Central memory CD8-positive, alpha-beta T cell (primary cell): ENCODE measurements around the gene B9D2.
A peak's percentile ranks its signal among the peaks of the same experiment; 100 is the strongest.
"Not testable (repeated sequence)": the region's sequence is repeated elsewhere in the genome, so short reads cannot be mapped to it uniquely, and the experiment has no call there.

Experiments
- ATAC-seq: fragments of 150-1000 bp; cut with Tn5 transposase; replicated peaks from 2 replicates; pipeline ENCODE4 v1.10.0; 2022; ENCODE audit warnings: mild to moderate bottlenecking, moderate FRiP score, moderate number of reproducible peaks; ENCODE audit not compliant: poor library complexity, severe bottlenecking; ENCODE audit errors: extremely low read depth
- DNase-seq, 2 donors: peaks; one replicate each; pipeline ENCODE4 v3.0.0; 2021; ENCODE audit warnings: low spot score in 2 of 2
- H3K27ac Mint-ChIP-seq: one replicate; pipeline ENCODE4 v1.8.0; 2022; ENCODE audit warnings: low read depth, mild to moderate bottlenecking, moderate library complexity, mixed read lengths
- H3K27me3 Mint-ChIP-seq: one replicate; pipeline ENCODE4 v1.8.0; 2022; ENCODE audit warnings: mixed read lengths
- H3K36me3 Mint-ChIP-seq: one replicate; pipeline ENCODE4 v1.8.0; 2022; ENCODE audit warnings: mild to moderate bottlenecking, moderate library complexity, mixed read lengths; ENCODE audit not compliant: insufficient read depth
- H3K4me1 Mint-ChIP-seq: one replicate; pipeline ENCODE4 v1.8.0; 2022; ENCODE audit warnings: mixed read lengths
- H3K4me3 Mint-ChIP-seq: one replicate; pipeline ENCODE4 v1.8.0; 2022; ENCODE audit warnings: mild to moderate bottlenecking, moderate library complexity, mixed read lengths
- H3K9me3 Mint-ChIP-seq: one replicate; pipeline ENCODE4 v1.8.0; 2022; ENCODE audit warnings: mixed read lengths

Gene B9D2

DNA sequence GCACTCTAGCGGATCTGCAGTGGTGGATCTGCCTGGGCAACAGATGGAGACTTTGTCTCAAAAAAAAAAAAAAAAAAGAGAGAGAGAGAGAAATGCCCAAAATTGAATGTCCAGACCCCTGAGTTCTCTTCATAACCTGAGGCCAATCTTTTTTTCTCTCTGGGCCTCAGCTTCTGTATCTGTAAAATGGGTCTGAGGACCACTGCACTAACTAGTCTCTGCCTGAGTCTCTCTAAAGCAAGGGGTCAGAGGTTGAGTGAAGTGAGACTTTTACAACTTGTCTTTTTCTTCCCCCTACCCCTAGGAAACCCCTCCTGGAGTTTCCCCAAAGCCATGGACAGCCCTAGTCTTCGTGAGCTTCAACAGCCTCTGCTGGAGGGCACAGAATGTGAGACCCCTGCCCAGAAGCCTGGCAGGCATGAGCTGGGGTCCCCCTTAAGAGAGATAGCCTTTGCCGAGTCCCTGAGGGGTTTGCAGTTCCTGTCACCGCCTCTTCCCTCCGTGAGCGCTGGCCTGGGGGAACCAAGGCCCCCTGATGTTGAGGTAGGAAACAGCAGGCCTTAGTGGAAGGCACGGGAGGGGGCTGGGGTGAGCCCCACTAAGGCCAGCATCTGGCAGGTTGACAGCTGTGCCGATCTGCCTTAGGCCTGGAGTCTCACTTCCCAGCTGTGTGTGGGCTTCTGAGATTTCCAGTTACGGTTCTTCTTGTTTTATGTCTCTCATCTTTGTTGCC, 14.2 kb upstream of the B9D2 start:
- DNase-seq, result no peak
- Mint-ChIP-seq H3K4me1 (peaks cover 20% of the 10 kb centered on the region), H3K27me3 (no peaks in the 10 kb centered on the region), H3K27ac (peak overlapping the region; percentile 40), H3K36me3 (peaks cover 7% of the 10 kb centered on the region), H3K4me3 (no peak overlapping the region), H3K9me3 (no peaks in the 10 kb centered on the region)
- no peak for ATAC-seq

DNA sequence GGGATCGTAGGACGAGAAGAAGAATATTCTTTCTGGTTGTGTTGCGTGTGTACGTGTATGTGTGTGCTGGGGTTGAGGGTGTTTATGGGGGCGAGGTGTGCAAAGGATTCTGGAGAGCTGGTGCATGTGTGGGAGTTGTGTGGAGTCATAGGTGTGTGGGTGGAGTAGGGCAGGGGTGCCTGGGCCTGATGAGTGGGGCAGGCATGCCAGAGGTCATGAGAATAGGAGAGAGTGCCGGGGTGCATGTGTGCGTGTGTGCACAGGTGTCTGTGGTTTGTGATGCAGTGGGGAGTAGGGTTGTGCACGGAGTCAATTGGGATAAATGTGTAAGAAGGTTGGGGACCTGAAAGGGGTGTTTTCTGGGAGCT, 13.0 kb upstream of the B9D2 start:
- H3K4me1 Mint-ChIP-seq, result peaks cover 20% of the 10 kb centered on the region
- peak overlapping the region; percentile 29 for H3K27ac Mint-ChIP-seq
- peaks cover 4% of the 10 kb centered on the region for H3K36me3 Mint-ChIP-seq
- H3K4me3 Mint-ChIP-seq, result peak overlapping the region; percentile 62
- DNase-seq (no peak), ATAC-seq (peak; percentile 63)
- H3K27me3 Mint-ChIP-seq, result no peaks in the 10 kb centered on the region
- H3K9me3 Mint-ChIP-seq, result no peaks in the 10 kb centered on the region

DNA sequence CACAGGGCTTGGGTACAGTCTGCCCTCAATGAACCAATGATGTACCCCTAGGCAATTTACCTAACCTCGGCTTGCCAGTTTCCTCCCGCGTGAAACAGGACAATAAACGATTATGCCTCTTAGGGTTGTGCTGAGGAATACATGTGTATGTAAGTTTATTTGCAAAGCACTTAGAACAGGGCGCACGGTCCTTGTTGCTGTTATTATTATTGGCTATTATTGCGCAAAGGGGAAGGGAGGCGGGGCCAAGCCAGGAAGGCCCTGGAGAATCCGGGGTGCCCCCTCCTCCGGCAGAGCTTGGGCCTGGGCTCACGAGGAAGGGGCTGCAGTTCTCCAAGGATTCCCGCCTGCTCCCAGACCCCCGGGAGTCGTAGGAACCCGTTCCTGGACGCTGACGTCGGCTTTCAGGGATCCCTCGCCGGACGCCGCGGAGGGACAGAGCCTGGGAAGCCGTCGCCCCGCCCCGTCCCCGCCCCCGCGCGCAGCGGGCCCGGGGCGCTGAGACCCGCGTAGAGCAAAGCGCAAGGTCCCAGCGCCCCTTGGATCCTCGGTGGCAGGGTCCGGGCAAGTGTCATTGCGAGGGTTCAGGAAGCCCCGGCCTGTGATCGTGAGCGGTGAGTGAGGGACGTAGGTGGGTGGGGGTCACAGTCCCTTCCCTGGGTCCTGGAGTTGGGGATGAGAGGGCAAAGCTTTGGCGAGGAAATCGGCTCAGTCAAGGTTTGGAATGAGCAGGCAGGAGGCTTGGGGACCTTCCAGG, 12.5 kb upstream of the B9D2 start, which contains the start of gene TMEM91:
Gene TMEM91, plus strand, starts transcription at position 293 of the 757 bp plus-strand sequence. CDS start 1,777 bp downstream, outside the sequence.
- no peaks in the 10 kb centered on the region for H3K9me3 Mint-ChIP-seq
- H3K4me3 Mint-ChIP-seq, result peak within 1 kb of the TSS; percentile 62
- no peak for DNase-seq
- H3K36me3 Mint-ChIP-seq, result peaks cover 4% of the 10 kb centered on the region
- H3K4me1 Mint-ChIP-seq, result peaks cover 22% of the 10 kb centered on the region
- H3K27me3 Mint-ChIP-seq, result no peaks in the 10 kb centered on the region
- peak; percentile 56 for ATAC-seq
- peak within 1 kb of the TSS; percentile 29 for H3K27ac Mint-ChIP-seq

DNA sequence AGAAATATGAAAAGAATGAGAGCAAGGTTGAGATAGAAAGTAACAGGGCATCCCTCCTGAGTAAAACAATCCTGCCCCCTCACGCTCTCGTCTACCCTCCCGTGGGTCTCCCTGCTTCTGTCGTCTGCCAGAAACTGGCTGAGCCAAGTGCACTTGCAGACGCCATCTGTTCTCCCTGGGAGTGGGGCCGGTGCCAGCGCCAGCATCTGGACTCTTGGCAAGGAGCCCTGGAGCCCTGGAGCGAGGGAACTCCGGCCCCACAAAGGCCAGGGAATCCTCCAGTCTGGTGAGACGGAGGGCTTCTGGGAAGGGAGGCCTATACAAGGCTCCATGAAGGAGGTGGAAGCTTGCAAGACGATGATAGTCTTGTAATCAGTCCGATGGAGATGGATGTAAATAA, 10.0 kb upstream of the B9D2 start:
- Mint-ChIP-seq H3K27me3 (no peaks in the 10 kb centered on the region), H3K9me3 (no peaks in the 10 kb centered on the region), H3K4me1 (peaks cover 26% of the 10 kb centered on the region), H3K36me3 (peaks cover 3% of the 10 kb centered on the region), H3K4me3 (no peak overlapping the region), H3K27ac (peak overlapping the region; percentile 57)
- DNase-seq (no peak), ATAC-seq (no peak)

DNA sequence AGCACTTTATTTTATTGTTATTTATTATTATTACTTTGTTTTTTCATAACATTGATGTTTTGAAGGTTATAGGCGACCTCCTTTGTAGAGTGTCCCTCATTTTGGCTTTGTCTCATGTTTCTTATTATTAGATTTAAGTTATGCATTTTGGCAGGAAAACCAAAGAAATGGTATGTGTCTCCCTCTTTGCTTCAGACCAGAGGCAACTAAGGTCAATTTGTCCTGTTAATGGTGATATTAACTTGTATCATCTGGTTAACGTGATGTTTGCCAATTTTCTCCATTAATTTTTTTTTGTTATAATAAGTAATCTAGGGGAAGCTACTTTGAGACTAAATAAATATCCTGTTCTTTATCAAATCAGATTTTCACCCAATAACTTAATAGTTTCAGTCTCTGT, 8.6 kb upstream of the B9D2 start:
- no peak overlapping the region for H3K27ac Mint-ChIP-seq
- H3K27me3 Mint-ChIP-seq, result no peaks in the 10 kb centered on the region

DNA sequence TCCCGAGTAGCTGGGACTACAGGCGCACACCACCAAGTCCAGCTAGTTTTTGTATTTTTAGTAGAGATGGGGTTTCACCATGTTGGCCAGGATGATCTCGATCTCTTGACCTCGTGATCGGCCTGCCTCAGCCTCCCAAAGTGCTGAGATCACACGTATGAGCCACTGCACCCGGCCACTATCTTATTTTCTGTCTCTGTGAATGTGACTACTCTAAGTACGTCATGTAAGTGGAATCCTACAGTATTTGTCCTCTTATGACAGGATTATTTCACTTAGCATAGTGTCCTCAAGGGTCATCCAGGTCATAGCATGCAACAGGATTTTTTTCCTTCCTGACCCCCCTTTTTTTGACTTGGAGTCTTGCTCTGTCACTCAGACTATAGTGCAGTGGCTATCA, 7.6 kb upstream of the B9D2 start:
- no peak overlapping the region for H3K27ac Mint-ChIP-seq
- H3K36me3 Mint-ChIP-seq, result peaks cover 4% of the 10 kb centered on the region
- ATAC-seq (no peak), DNase-seq (no peak)
- no peaks in the 10 kb centered on the region for H3K9me3 Mint-ChIP-seq
- peaks cover 17% of the 10 kb centered on the region for H3K4me1 Mint-ChIP-seq
- no peak overlapping the region for H3K4me3 Mint-ChIP-seq
- no peaks in the 10 kb centered on the region for H3K27me3 Mint-ChIP-seq

More for the DNA sequence above, 8.6 kb upstream of the B9D2 start:
- Mint-ChIP-seq H3K4me3 (no peak overlapping the region), H3K4me1 (peaks cover 21% of the 10 kb centered on the region), H3K36me3 (peaks cover 3% of the 10 kb centered on the region), H3K9me3 (no peaks in the 10 kb centered on the region)
- no peak for ATAC-seq
- no peak for DNase-seq

DNA sequence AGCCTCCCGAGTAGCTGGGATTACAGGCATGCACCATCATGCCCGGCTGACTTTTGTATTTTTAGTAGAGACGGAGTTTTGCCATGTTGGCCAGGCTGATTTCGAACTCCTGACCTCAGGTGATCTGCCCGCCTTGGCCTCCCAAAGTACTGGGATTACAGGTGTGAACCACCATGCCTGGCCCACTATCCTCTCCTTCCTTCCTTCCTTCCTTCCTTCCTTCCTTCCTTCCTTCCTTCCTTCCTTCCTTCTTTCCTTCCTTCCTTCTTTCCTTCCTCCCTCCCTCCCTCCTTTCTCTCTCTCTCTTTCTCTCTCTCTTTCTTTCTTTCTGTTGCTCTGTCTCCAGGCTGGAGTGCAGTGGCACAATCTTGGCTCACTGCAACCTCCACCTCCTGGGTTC, 7.2 kb upstream of the B9D2 start:
- H3K4me3 Mint-ChIP-seq, ATAC-seq, H3K36me3 Mint-ChIP-seq: not testable (repeated sequence)

DNA sequence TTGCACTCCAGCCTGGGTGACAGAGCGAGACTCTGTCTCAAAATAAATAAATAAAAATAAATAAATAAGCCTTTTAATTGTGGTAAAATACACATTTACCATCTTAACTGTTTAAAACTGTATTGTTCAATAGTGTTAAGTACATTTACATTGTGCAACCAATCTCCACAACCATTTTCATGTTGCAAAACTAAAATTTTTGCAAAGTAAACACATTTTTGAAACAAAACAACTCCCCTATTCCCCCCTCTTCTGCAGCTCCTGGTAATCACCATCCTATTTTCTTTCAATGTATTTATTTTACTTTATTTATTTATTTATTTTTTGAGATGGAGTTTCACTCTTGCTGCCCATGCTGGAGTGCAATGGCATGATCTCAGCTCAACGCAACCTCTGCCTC, 5.8 kb upstream of the B9D2 start:
- Mint-ChIP-seq H3K4me1 (peaks cover 17% of the 10 kb centered on the region), H3K27me3 (no peaks in the 10 kb centered on the region), H3K36me3 (peaks cover 4% of the 10 kb centered on the region), H3K9me3 (no peaks in the 10 kb centered on the region), H3K4me3 (no peak overlapping the region), H3K27ac (no peak overlapping the region)
- ATAC-seq (no peak), DNase-seq (no peak)

More for the DNA sequence above, 7.2 kb upstream of the B9D2 start:
- H3K9me3 Mint-ChIP-seq, H3K27ac Mint-ChIP-seq, DNase-seq, H3K27me3 Mint-ChIP-seq: not testable (repeated sequence)
- peaks cover 19% of the 10 kb centered on the region for H3K4me1 Mint-ChIP-seq

DNA sequence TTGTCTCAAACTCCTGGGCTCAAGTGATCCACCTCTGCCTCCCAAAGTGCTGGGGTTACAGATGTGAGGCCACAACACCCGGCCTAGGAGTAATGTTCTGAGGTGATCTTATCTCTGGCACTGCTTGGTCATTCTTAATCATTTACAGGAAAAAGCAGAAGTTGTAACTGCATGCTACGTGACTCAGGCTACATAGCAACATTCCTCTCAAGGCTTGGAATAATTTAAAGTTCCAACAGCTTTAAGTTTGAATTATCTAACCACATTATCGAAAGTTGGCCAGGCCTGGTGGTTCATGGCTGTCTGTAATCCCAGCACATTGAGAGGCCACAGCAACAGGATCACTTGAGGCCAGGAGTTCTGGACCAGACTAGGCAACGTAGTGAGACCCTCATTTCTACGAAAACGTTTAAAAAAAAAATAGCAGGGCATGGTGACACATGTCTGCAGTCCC, 3.9 kb upstream of the B9D2 start:
- Mint-ChIP-seq H3K36me3 (peaks cover 12% of the 10 kb centered on the region), H3K9me3 (no peaks in the 10 kb centered on the region), H3K4me3 (no peak overlapping the region), H3K27me3 (no peaks in the 10 kb centered on the region), H3K4me1 (peaks cover 28% of the 10 kb centered on the region), H3K27ac (no peak overlapping the region)
- DNase-seq (no peak), ATAC-seq (no peak)

DNA sequence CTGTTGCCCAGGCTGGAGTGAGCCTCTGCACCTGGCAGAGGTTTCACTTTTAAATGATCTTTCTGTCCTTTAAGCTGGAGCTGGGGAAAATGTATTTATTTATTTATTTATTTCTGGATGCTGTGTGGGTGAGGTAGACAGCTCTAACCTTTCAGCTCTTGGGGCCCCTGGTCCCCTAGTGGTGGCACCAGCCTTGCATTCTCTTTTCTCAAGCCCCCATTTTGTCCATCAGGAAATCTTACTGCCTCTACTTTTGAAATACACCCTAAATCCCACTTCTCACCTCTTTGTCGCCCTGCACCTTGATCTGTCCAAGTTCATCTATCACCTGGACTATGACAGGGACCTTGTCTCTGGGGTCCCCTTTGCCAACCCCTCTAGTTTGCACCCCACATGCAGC, 2.1 kb upstream of the B9D2 start:
- DNase-seq (no peak), ATAC-seq (no peak)
- Mint-ChIP-seq H3K27ac (no peak overlapping the region), H3K4me1 (peaks cover 28% of the 10 kb centered on the region), H3K36me3 (peaks cover 14% of the 10 kb centered on the region), H3K27me3 (no peaks in the 10 kb centered on the region), H3K4me3 (no peak overlapping the region), H3K9me3 (no peaks in the 10 kb centered on the region)

DNA sequence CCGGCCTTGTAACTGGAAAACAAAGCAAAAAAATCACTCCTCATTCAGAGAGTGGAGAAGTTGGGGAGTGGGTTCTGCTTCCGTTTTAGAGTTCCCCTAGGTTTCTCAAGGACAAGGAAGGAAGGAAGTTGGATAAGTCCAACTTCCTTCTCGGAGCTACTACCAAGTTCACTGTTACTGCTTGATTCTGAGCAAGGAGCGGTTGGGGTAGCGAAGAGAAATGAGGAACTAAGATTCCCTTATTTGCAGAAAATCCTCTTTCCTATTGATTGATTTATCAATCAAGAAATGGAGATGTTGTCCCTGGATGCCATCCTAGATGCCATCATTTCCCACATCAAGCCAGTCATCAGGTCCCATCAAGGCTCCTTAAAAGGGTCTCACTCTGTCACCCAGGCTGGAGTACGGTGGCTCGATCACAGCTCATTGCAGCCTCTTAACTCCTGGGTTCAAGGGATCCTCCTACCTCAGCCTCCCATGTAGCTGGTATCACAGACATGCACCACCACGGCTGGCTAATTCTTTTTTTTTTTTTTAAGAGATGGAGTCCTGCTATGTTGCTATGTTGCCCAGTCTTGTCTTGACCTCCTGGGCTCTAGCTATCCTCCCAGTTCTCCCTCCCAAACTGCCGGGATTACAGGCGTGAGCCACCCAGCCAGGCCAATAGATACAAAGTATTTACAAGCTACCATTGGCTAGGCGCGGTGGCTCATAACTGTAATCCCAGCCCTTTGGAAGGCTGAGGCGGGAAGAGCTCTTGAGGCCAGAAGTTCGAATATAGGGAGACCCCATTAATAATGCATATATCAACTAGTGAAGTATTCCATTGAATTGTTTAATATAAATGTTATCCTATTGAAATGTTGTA, 809 bp upstream of the B9D2 start:
- Mint-ChIP-seq H3K4me1 (peaks cover 32% of the 10 kb centered on the region), H3K9me3 (no peaks in the 10 kb centered on the region), H3K27ac (peak overlapping the region; percentile 99), H3K36me3 (peaks cover 22% of the 10 kb centered on the region), H3K4me3 (peak overlapping the region; percentile 85), H3K27me3 (no peaks in the 10 kb centered on the region)
- DNase-seq (no peak), ATAC-seq (no peak)

DNA sequence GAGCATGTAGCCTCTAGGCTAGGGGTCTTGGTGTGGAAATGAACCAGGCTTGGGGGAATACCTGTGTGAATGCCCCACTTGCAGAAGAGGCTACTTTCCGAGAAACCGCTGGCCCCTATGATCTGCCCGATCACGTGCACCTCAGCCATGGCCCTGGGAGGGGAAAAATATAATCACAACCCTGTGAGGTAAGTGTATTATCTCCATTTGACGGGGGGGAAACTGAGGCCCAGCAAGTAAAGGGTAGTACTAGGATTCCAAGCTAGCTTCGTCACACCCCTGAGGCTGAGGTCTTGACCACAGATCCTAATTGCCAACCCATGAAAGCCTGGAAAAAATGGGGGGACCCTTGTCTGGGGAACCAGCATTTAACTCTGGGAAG, 587 bp downstream of the B9D2 start:
- H3K27me3 Mint-ChIP-seq, result no peaks in the 10 kb centered on the region
- peak overlapping the region; percentile 99 for H3K27ac Mint-ChIP-seq
- peaks cover 23% of the 10 kb centered on the region for H3K36me3 Mint-ChIP-seq

More for the DNA sequence above, 587 bp downstream of the B9D2 start:
- H3K4me3 Mint-ChIP-seq, result peak overlapping the region; percentile 85
- H3K4me1 Mint-ChIP-seq, result peaks cover 34% of the 10 kb centered on the region
- no peak for DNase-seq
- ATAC-seq, result no peak
- no peaks in the 10 kb centered on the region for H3K9me3 Mint-ChIP-seq
